H1 (cell line): ENCODE data around the gene PATJ. TPM values are rescaled to one million over a fixed set of nuclear protein-coding genes. Genes with fewer than 3 reads are reported as not detected.

Experiments used
- polyA plus RNA-seq, 7 experiments: library from polyadenylated mRNA; depleted of rRNA in 3 of 7; stranded (reverse) in 5 of 7; unstranded in 2 of 7; fragments of >200 nt in 5 of 7; fragments of 200-250 nt in 2 of 7; gene quantifications; 1 replicate in 5 of 7; 2 replicates in 1 of 7; 4 replicates in 1 of 7; pipeline versions ENCODE4 v1.2.1 to v1.2.3, GENCODE V29; 2011 to 2013; ENCODE audit warnings: missing spikeins in 2 of 7, mixed read lengths in 2 of 7
- total RNA-seq: library from RNA; stranded (reverse); fragmentation: NEBNext Ultra II Directional; extraction: Animal tissue kit (Norgen Biotek cat#: 25700); gene quantifications from 2 replicates; pipeline ENCODE4 v1.2.1, GENCODE V29; 2021
- TF ChIP-seq, protein P1 (sequence below): fragments of 300-600 bp; sonication (generic); IDR thresholded peaks from 2 replicates; pipeline ENCODE4 v1.7.1; 2012; ENCODE audit warnings: low read length, moderate library complexity, mild to moderate bottlenecking, inconsistent platforms; ENCODE audit not compliant: insufficient replicate concordance

The PATJ gene
- total and polyA plus RNA-seq, 2 of the 8 experiments (the other 6 are each of a cell fraction or from before 2014, with no cell fraction given): 8.2 to 55.6 TPM

DNA sequence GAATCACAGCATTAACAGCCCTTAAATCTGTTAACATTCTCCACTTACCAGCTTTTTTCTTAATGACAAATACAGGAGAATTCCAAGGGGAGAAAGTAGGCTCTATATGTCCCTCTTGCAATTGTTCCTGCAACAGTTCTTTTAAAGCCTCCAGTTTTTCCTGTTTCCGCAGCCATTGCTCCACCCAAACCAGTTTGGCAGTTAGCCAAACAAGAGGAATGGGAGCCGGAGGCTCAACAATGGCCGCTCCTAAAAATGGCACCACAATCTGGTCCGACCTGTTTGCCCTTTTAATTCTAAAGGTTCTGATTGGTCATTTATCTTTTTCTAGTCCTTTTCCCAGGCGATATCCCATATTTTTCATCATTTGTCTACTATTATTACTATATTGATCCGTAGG lies 438.4 kb downstream of the PATJ start (continued):
- TF ChIP-seq, protein P1, sequence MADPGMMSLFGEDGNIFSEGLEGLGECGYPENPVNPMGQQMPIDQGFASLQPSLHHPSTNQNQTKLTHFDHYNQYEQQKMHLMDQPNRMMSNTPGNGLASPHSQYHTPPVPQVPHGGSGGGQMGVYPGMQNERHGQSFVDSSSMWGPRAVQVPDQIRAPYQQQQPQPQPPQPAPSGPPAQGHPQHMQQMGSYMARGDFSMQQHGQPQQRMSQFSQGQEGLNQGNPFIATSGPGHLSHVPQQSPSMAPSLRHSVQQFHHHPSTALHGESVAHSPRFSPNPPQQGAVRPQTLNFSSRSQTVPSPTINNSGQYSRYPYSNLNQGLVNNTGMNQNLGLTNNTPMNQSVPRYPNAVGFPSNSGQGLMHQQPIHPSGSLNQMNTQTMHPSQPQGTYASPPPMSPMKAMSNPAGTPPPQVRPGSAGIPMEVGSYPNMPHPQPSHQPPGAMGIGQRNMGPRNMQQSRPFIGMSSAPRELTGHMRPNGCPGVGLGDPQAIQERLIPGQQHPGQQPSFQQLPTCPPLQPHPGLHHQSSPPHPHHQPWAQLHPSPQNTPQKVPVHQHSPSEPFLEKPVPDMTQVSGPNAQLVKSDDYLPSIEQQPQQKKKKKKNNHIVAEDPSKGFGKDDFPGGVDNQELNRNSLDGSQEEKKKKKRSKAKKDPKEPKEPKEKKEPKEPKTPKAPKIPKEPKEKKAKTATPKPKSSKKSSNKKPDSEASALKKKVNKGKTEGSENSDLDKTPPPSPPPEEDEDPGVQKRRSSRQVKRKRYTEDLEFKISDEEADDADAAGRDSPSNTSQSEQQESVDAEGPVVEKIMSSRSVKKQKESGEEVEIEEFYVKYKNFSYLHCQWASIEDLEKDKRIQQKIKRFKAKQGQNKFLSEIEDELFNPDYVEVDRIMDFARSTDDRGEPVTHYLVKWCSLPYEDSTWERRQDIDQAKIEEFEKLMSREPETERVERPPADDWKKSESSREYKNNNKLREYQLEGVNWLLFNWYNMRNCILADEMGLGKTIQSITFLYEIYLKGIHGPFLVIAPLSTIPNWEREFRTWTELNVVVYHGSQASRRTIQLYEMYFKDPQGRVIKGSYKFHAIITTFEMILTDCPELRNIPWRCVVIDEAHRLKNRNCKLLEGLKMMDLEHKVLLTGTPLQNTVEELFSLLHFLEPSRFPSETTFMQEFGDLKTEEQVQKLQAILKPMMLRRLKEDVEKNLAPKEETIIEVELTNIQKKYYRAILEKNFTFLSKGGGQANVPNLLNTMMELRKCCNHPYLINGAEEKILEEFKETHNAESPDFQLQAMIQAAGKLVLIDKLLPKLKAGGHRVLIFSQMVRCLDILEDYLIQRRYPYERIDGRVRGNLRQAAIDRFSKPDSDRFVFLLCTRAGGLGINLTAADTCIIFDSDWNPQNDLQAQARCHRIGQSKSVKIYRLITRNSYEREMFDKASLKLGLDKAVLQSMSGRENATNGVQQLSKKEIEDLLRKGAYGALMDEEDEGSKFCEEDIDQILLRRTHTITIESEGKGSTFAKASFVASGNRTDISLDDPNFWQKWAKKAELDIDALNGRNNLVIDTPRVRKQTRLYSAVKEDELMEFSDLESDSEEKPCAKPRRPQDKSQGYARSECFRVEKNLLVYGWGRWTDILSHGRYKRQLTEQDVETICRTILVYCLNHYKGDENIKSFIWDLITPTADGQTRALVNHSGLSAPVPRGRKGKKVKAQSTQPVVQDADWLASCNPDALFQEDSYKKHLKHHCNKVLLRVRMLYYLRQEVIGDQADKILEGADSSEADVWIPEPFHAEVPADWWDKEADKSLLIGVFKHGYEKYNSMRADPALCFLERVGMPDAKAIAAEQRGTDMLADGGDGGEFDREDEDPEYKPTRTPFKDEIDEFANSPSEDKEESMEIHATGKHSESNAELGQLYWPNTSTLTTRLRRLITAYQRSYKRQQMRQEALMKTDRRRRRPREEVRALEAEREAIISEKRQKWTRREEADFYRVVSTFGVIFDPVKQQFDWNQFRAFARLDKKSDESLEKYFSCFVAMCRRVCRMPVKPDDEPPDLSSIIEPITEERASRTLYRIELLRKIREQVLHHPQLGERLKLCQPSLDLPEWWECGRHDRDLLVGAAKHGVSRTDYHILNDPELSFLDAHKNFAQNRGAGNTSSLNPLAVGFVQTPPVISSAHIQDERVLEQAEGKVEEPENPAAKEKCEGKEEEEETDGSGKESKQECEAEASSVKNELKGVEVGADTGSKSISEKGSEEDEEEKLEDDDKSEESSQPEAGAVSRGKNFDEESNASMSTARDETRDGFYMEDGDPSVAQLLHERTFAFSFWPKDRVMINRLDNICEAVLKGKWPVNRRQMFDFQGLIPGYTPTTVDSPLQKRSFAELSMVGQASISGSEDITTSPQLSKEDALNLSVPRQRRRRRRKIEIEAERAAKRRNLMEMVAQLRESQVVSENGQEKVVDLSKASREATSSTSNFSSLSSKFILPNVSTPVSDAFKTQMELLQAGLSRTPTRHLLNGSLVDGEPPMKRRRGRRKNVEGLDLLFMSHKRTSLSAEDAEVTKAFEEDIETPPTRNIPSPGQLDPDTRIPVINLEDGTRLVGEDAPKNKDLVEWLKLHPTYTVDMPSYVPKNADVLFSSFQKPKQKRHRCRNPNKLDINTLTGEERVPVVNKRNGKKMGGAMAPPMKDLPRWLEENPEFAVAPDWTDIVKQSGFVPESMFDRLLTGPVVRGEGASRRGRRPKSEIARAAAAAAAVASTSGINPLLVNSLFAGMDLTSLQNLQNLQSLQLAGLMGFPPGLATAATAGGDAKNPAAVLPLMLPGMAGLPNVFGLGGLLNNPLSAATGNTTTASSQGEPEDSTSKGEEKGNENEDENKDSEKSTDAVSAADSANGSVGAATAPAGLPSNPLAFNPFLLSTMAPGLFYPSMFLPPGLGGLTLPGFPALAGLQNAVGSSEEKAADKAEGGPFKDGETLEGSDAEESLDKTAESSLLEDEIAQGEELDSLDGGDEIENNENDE: peak; percentile 6
